Natural killer cell (primary cell): ENCODE results near the gene CEACAM7. TPM values are rescaled to one million over a fixed set of nuclear protein-coding genes. Genes with fewer than 3 reads are reported as not detected.
A peak's percentile ranks its signal among the peaks of the same experiment; 100 is the strongest.

Experiments
- ATAC-seq, 3 donors: fragments of 150-1000 bp in 2 of 3; fragments of 200-7000 bp in 1 of 3; cut with Tn5 transposase; 1 replicate in 1 of 3; 2 replicates in 2 of 3; pipeline ENCODE4 v1.10.0; 2021; ENCODE audit warnings: mild to moderate bottlenecking in 2 of 3, moderate library complexity in 2 of 3
- DNase-seq, 2 donors: peaks; one replicate each; pipeline versions ENCODE4 v3.0.0 to v3.0.0-alpha.2; 2013 to 2021; ENCODE audit warnings: mixed read lengths in 1 of 2
- H3K27ac ChIP-seq: one replicate; pipeline ENCODE4 v1.5.1; 2013; ENCODE audit warnings: mild to moderate bottlenecking, low read length
- H3K27me3 ChIP-seq: one replicate; pipeline ENCODE4 v1.6.1; 2013; ENCODE audit warnings: low read length; ENCODE audit not compliant: control insufficient read depth, insufficient read depth
- H3K36me3 ChIP-seq: one replicate; pipeline ENCODE4 v1.6.1; 2013; ENCODE audit warnings: low read length; ENCODE audit not compliant: control insufficient read depth, insufficient read depth
- H3K4me1 ChIP-seq: one replicate; pipeline ENCODE4 v1.6.1; 2013; ENCODE audit warnings: low read length; ENCODE audit not compliant: control insufficient read depth, insufficient read depth
- H3K4me3 ChIP-seq: one replicate; pipeline ENCODE4 v1.5.1; 2013; ENCODE audit warnings: low read length
- H3K9me3 ChIP-seq: one replicate; pipeline ENCODE4 v1.6.1; 2013; ENCODE audit warnings: low read length; ENCODE audit not compliant: control insufficient read depth, insufficient read depth
- H3K27ac Mint-ChIP-seq, 2 donors: one replicate each; pipeline ENCODE4 v1.8.0; 2022; ENCODE audit warnings: mild to moderate bottlenecking in 2 of 2, mixed read lengths in 2 of 2, moderate library complexity in 1 of 2
- H3K27me3 Mint-ChIP-seq, 2 donors: one replicate each; pipeline ENCODE4 v1.8.0; 2022; ENCODE audit warnings: low read depth in 2 of 2, mixed read lengths in 2 of 2
- H3K36me3 Mint-ChIP-seq: one replicate; pipeline ENCODE4 v1.8.0; 2022; ENCODE audit warnings: mixed read lengths
- H3K4me1 Mint-ChIP-seq, 2 donors: one replicate each; pipeline ENCODE4 v1.8.0; 2022; ENCODE audit warnings: mixed read lengths in 2 of 2
- H3K4me3 Mint-ChIP-seq: one replicate; pipeline ENCODE4 v1.8.0; 2022; ENCODE audit warnings: mild to moderate bottlenecking, moderate library complexity, mixed read lengths
- H3K9me3 Mint-ChIP-seq, 2 donors: one replicate each; pipeline ENCODE4 v1.8.0; 2022; ENCODE audit warnings: mixed read lengths in 2 of 2
- CTCF ChIP-seq: fragments of 200-600 bp; IDR thresholded peaks from one replicate; pipeline ENCODE4 v1.8.0; 2022; ENCODE audit warnings: antibody characterized with exemption
- WGBS: methylation state at CpG from one replicate; pipeline ENCODE4 v1.1.7; 2013; ENCODE audit warnings: missing lambda C conversion rate; ENCODE audit not compliant: insufficient coverage; 5-methylcytosine and 5-hydroxymethylcytosine counted together
- intact Hi-C: fragments of 100-400 bp; cut with micrococcal nuclease; formaldehyde crosslinking; loops from one replicate; pipeline ENCODE4 v1.14.2; 2022
- total RNA-seq, 4 donors: library from RNA; stranded (reverse); fragments of 120-200 nt in 1 of 4; gene quantifications; one replicate each; pipeline versions ENCODE4 v1.2.3 to v1.2.4, GENCODE V29; 2013 to 2022

CEACAM7 gene
- total RNA-seq, 3 donors from 2014 or later (not counting 1 experiment from before 2014, with no cell fraction given), result not detected

GRCh38 chr19:41626877-41627276 lies 61.2 kb downstream of the CEACAM7 start, which contains the start of gene CEACAM4:
TSS of gene CEACAM4 (minus strand) at chr19:41627074. CDS start at chr19:41626963, 111 bp downstream.
- H3K4me3 ChIP-seq, result peak within 1 kb of the TSS; percentile 23

GRCh38 chr19:41626278-41626677 lies 61.8 kb downstream of the CEACAM7 start:
- Histone ChIP-seq H3K27ac (no peak overlapping the region), H3K36me3 (no peaks in the 10 kb centered on the region), H3K9me3 (peaks cover 3% of the 10 kb centered on the region), H3K4me1 (peaks cover 4% of the 10 kb centered on the region), H3K4me3 (peak overlapping the region; percentile 23), H3K27me3 (peaks cover 2% of the 10 kb centered on the region)
- no peak for TF ChIP-seq CTCF
- WGBS, result 74% methylated on average over 3 of the region's 3 CpGs
- Mint-ChIP-seq H3K4me3 (no peak overlapping the region), H3K4me1 (peaks cover 0 to 6% of the 10 kb centered on the region in 2 donors), H3K27me3 (peaks cover 25 to 43% of the 10 kb centered on the region in 2 donors), H3K9me3 (no peaks in the 10 kb centered on the region), H3K27ac (no peak overlapping the region), H3K36me3 (no peaks in the 10 kb centered on the region)
- intact Hi-C loops, result no loop called here
- ATAC-seq, result no peak
- no peak for DNase-seq

More at GRCh38 chr19:41626877-41627276, 61.2 kb downstream of the CEACAM7 start, which contains the start of gene CEACAM4:
- intact Hi-C loops, result no loop called here
- Mint-ChIP-seq H3K27ac (peak within 1 kb of the TSS in 1 of 2 donors; percentile 29), H3K4me3 (no peak within 1 kb of the TSS), H3K27me3 (peaks cover 25 to 42% of the 10 kb centered on the region in 2 donors), H3K9me3 (no peaks in the 10 kb centered on the region), H3K4me1 (peaks cover 0 to 6% of the 10 kb centered on the region in 2 donors), H3K36me3 (no peaks in the 10 kb centered on the region)
- Histone ChIP-seq H3K4me1 (peaks cover 4% of the 10 kb centered on the region), H3K27me3 (peaks cover 2% of the 10 kb centered on the region), H3K36me3 (no peaks in the 10 kb centered on the region), H3K27ac (no peak within 1 kb of the TSS), H3K9me3 (peaks cover 3% of the 10 kb centered on the region)
- ATAC-seq (peak in 1 of 3 donors; percentile 52), DNase-seq (no peak)
- 4% methylated on average over 7 of the region's 7 CpGs for WGBS
- TF ChIP-seq CTCF, result no peak

GRCh38 chr19:41624937-41625336 lies 63.1 kb downstream of the CEACAM7 start:
- Histone ChIP-seq H3K27me3 (no peaks in the 10 kb centered on the region), H3K9me3 (no peaks in the 10 kb centered on the region), H3K4me1 (peaks cover 4% of the 10 kb centered on the region), H3K4me3 (no peak overlapping the region), H3K27ac (no peak overlapping the region), H3K36me3 (no peaks in the 10 kb centered on the region)
- DNase-seq, result no peak
- Mint-ChIP-seq H3K9me3 (no peaks in the 10 kb centered on the region), H3K36me3 (no peaks in the 10 kb centered on the region), H3K4me1 (peaks cover 0 to 6% of the 10 kb centered on the region in 2 donors), H3K27me3 (peaks cover 18 to 40% of the 10 kb centered on the region in 2 donors), H3K4me3 (no peak overlapping the region), H3K27ac (no peak overlapping the region)
- intact Hi-C loops, result no loop called here
- TF ChIP-seq CTCF, result no peak
- WGBS, result 87% methylated on average over 4 of the region's 4 CpGs
- ATAC-seq, result no peak

GRCh38 chr19:41624515-41624914 lies 63.6 kb downstream of the CEACAM7 start:
- 73% methylated on average over 7 of the region's 7 CpGs for WGBS
- ATAC-seq (no peak), DNase-seq (no peak)
- intact Hi-C loops, result no loop called here
- Histone ChIP-seq H3K9me3 (no peaks in the 10 kb centered on the region), H3K27ac (no peak overlapping the region), H3K36me3 (no peaks in the 10 kb centered on the region), H3K4me1 (peaks cover 4% of the 10 kb centered on the region), H3K4me3 (no peak overlapping the region), H3K27me3 (no peaks in the 10 kb centered on the region)
- H3K27ac Mint-ChIP-seq, result no peak overlapping the region
- H3K27me3 Mint-ChIP-seq, result peaks cover 17 to 36% of the 10 kb centered on the region in 2 donors
- peaks cover 0 to 6% of the 10 kb centered on the region in 2 donors for H3K4me1 Mint-ChIP-seq
- TF ChIP-seq CTCF, result no peak
- no peaks in the 10 kb centered on the region for H3K9me3 Mint-ChIP-seq
- no peak overlapping the region for H3K4me3 Mint-ChIP-seq
- no peaks in the 10 kb centered on the region for H3K36me3 Mint-ChIP-seq
